Measurements from ENCODE around the gene C1orf167. TPM values are rescaled to one million over a fixed set of nuclear protein-coding genes. Genes with fewer than 3 reads are reported as not detected.

The C1orf167 gene
- total RNA-seq, 1 experiment from 2014 or later: not detected

DNA sequence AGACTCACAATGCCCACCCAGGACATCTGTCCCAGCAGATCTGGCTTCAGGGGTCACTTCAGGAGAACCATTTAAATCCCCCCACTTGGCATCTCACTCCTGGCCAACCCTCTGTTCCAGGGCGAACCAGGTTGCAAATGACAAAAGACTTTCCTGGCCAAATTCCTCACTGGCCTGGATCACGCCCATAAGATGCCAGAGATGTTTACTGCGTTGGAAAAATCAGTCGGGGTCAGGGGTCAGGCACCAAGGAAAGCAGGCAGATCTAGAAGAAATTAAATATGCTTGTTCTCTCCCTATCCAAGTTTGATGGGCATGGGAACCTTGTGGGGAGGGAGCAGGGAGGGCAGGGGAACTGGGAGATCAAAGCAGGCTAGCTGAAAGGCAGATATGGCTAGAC, 40.7 kb upstream of the C1orf167 start:
- CTCF ChIA-PET: interaction anchor here (0.6 to 4.1 kb wide), 8 partner anchors 11 to 480 kb away, joined by 3 to 27 read pairs (median 4); partner anchors contain the start of genes AGTRAP, FBXO6 and MAD2L2
- H3K27ac Mint-ChIP-seq (ENCODE audit: low read depth, unreplicated experiment): no peak overlapping the region
- POLR2A ChIA-PET: interaction anchor here (1.4 kb wide), 1 partner anchor 40 kb away, joined by 3 read pairs; no protein-coding TSS in a partner anchor
- no TSS peak for BruUV-seq (replicated peaks)
- H3K4me1 Mint-ChIP-seq (ENCODE audit: insufficient read depth, unreplicated experiment): peaks cover 5% of the 10 kb centered on the region
- no peaks in the 10 kb centered on the region for H3K27me3 Mint-ChIP-seq (ENCODE audit: insufficient read depth, unreplicated experiment)
- no peak for DNase-seq (ENCODE audit: unreplicated experiment)
- H3K9me3 Mint-ChIP-seq (ENCODE audit: unreplicated experiment): no peaks in the 10 kb centered on the region
- intact Hi-C loops (cut with micrococcal nuclease): no loop called here
- no peak overlapping the region for H3K4me3 Mint-ChIP-seq (ENCODE audit: unreplicated experiment)
- H3K36me3 Mint-ChIP-seq (ENCODE audit: insufficient read depth, unreplicated experiment): no peaks in the 10 kb centered on the region
- TF ChIP-seq, protein P1, sequence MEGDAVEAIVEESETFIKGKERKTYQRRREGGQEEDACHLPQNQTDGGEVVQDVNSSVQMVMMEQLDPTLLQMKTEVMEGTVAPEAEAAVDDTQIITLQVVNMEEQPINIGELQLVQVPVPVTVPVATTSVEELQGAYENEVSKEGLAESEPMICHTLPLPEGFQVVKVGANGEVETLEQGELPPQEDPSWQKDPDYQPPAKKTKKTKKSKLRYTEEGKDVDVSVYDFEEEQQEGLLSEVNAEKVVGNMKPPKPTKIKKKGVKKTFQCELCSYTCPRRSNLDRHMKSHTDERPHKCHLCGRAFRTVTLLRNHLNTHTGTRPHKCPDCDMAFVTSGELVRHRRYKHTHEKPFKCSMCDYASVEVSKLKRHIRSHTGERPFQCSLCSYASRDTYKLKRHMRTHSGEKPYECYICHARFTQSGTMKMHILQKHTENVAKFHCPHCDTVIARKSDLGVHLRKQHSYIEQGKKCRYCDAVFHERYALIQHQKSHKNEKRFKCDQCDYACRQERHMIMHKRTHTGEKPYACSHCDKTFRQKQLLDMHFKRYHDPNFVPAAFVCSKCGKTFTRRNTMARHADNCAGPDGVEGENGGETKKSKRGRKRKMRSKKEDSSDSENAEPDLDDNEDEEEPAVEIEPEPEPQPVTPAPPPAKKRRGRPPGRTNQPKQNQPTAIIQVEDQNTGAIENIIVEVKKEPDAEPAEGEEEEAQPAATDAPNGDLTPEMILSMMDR (IDR thresholded peaks at IDR 0.05; ENCODE audit: unreplicated experiment): no peak

DNA sequence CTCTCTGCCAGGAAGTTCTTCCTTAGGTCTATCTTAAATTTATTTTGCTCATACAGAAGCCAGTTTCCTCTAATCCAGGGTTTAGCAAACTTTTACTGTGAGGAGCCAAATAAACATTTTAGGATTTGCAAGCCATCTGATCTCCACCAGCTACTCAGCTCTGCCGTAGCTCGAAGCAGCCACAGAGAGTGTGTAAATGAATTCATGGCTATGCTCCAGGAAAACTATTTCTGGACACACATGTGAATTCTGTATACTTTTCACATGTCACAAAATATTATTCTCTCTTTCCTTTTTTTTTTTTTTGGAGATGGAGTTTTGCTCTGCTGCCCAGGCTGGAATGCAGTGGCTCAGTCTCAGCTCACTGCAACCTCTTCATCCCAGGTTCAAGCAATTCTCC, 39.5 kb upstream of the C1orf167 start:
- TF ChIP-seq, protein P1 (IDR thresholded peaks at IDR 0.05; ENCODE audit: unreplicated experiment): no peak
- no peak overlapping the region for H3K27ac Mint-ChIP-seq (ENCODE audit: low read depth, unreplicated experiment)
- intact Hi-C loops (cut with micrococcal nuclease): no loop called here
- H3K4me3 Mint-ChIP-seq (ENCODE audit: unreplicated experiment): no peak overlapping the region
- H3K4me1 Mint-ChIP-seq (ENCODE audit: insufficient read depth, unreplicated experiment): peaks cover 5% of the 10 kb centered on the region
- CTCF ChIA-PET: interaction anchor here (0.7 to 4.1 kb wide), 3 partner anchors 56 to 481 kb away, joined by 4 to 27 read pairs (median 4); partner anchors contain the start of gene FBXO6
- H3K36me3 Mint-ChIP-seq (ENCODE audit: insufficient read depth, unreplicated experiment): no peaks in the 10 kb centered on the region
- no TSS peak for BruUV-seq (replicated peaks)
- no peaks in the 10 kb centered on the region for H3K27me3 Mint-ChIP-seq (ENCODE audit: insufficient read depth, unreplicated experiment)
- POLR2A ChIA-PET: interaction anchor here (1.3 to 1.4 kb wide), 2 partner anchors 41 to 62 kb away, joined by 3 to 4 read pairs; no protein-coding TSS in a partner anchor
- no peaks in the 10 kb centered on the region for H3K9me3 Mint-ChIP-seq (ENCODE audit: unreplicated experiment)
- DNase-seq (ENCODE audit: unreplicated experiment): no peak

DNA sequence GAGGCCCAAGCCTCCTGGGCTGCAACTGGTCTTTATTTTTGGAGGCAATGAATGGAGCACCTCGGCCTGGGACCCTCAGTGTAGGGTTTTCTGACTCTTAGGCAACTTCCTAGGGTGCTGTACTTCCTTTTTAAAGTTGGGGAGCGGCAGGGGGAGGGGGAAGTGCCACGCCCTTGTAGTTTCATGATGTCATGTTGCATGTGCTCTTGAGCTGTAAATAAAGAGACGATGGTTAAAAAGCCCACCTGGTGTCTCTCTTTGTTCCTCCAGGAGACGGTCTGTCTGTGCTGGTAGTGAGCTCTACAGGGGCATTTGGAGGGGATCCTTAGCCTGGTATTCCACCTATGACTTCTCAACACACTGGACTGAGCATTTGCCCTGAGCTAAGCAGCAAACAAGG, 36.4 kb upstream of the C1orf167 start:
- Mint-ChIP-seq H3K27me3 (ENCODE audit: insufficient read depth, unreplicated experiment) (no peaks in the 10 kb centered on the region), H3K27ac (ENCODE audit: low read depth, unreplicated experiment) (no peak overlapping the region), H3K9me3 (ENCODE audit: unreplicated experiment) (no peaks in the 10 kb centered on the region), H3K4me1 (ENCODE audit: insufficient read depth, unreplicated experiment) (peaks cover 8% of the 10 kb centered on the region), H3K36me3 (ENCODE audit: insufficient read depth, unreplicated experiment) (no peaks in the 10 kb centered on the region), H3K4me3 (ENCODE audit: unreplicated experiment) (no peak overlapping the region)
- TF ChIP-seq, protein P1 (IDR thresholded peaks at IDR 0.05; ENCODE audit: unreplicated experiment): no peak
- ChIA-PET CTCF (interaction anchor here (0.6 to 1.0 kb wide), 4 partner anchors 9 to 485 kb away, joined by 3 to 6 read pairs (median 3); no protein-coding TSS in a partner anchor), POLR2A (interaction anchor here (0.7 kb wide), 1 partner anchor 24 kb away, joined by 3 read pairs; no protein-coding TSS in a partner anchor)
- DNase-seq (ENCODE audit: unreplicated experiment): no peak
- intact Hi-C loops (cut with micrococcal nuclease): no loop called here
- no TSS peak for BruUV-seq (replicated peaks)

DNA sequence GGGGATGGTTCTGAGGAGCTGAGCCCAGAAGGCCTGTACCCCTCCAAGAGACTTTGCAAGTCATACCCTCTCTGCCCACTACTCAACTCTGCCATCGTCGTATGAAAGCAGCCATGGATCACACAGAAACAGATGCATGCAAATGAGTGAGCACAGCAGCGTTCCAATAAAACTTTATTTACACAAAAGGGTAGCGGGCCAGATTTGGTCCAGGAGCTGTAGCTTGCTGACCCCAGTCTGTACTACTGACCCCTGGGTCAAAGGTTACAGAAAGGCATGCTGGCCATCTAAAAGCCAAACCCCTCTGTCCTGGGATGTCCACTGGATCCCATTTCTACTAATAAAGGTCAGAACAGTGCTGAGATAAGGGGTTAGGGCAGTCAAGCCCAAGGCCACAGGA, 34.9 kb upstream of the C1orf167 start:
- H3K4me3 Mint-ChIP-seq (ENCODE audit: unreplicated experiment): no peak overlapping the region
- intact Hi-C loops (cut with micrococcal nuclease): no loop called here
- no peaks in the 10 kb centered on the region for H3K36me3 Mint-ChIP-seq (ENCODE audit: insufficient read depth, unreplicated experiment)
- TF ChIP-seq, protein P1 (IDR thresholded peaks at IDR 0.05; ENCODE audit: unreplicated experiment): no peak
- H3K9me3 Mint-ChIP-seq (ENCODE audit: unreplicated experiment): no peaks in the 10 kb centered on the region
- ChIA-PET POLR2A (no interaction called here), CTCF (no interaction called here)
- BruUV-seq (replicated peaks): no TSS peak
- H3K27me3 Mint-ChIP-seq (ENCODE audit: insufficient read depth, unreplicated experiment): no peaks in the 10 kb centered on the region
- DNase-seq (ENCODE audit: unreplicated experiment): no peak
- H3K27ac Mint-ChIP-seq (ENCODE audit: low read depth, unreplicated experiment): no peak overlapping the region
- peaks cover 9% of the 10 kb centered on the region for H3K4me1 Mint-ChIP-seq (ENCODE audit: insufficient read depth, unreplicated experiment)

Data from MCF 10A (cell line).